DMS53 (cell line): ENCODE measurements around the gene SAXO2.
"Not testable (repeated sequence)": the region's sequence is repeated elsewhere in the genome, so short reads cannot be mapped to it uniquely, and the experiment has no call there.

Experiments used
- DNase-seq: peaks from one replicate; lab custom pipeline; 2025; lab: John Stamatoyannopoulos, UW

Gene SAXO2

GRCh38 chr15:82314769-82315518 is 52.3 kb downstream of the SAXO2 start:
- no peak for DNase-seq

DNA sequence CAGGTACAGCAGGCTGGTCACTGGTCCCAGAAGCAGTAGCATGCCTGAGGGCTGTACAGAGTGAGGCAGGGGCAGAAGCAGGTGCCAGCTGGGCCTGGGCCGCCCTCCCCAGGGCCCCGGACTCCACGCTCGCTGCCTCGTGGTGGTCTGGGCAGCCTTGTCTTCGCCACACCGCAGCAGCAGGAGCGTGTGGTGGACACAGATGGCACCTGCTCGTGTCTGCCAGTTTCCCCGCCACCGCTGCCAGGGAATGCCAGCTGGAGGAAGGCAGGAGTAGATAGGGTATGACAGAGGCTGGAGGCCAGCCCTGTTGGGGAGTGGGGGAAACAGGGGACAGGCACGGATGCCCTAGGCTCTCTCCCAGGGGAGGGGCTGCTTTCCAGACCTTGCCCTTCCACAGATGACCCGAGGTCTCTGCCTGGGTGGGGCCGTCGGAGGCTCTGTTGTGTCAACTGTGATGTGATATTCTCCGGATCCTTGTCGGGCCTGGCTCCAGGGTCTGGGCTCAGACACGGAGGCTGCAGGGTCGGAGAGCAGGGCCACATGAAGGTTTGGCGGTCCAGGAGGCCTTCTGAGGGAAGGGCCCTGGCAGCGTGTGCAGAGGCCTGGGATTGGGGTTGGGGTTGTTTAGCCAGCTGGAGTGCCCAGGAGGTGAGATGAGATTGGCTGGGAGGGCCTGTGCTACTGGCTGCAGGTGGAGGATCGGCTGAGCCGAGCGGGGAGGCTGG is 53.1 kb downstream of the SAXO2 start:
- DNase-seq: no peak

DNA sequence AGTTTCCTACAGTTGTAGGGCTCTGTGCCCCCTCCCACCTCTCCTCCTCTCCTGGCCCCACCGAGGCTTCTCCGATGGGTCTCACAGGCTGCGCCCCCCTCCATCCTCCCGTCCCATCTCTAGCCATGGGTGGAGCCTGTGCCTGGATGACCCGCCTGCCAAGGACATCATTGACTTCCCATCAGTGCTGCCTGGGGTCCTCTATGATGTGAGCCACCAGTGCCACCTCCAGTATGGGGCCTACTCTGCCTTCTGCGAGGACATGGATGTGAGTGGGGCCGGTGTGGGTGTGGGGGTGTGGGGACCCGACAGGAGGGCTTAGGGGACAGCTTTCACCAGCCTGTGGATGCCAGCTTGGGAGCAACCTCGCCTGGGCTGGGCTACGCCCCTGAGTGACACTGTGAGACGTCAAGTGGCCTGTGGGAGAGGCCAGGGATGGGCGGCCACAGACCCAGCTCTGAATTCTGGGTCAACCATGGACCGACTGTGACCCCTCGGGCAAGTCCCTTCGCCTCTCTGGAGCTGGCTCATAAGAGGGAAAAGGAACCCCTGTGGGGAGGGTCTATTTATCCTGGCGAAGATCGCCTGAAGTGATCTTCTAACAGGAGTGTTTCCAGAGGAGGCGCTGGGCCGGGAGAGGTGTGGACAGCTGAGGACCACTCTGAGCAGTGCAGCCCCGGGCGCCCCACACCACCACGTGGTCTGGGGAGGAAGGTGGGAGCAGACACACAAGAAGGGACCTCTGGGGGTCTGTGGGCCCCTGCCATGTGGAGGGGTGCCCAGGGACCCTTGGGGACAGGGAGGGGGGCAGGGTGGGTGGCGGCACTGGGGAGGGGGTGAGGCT is 53.9 kb downstream of the SAXO2 start:
- DNase-seq: not testable (repeated sequence)

DNA sequence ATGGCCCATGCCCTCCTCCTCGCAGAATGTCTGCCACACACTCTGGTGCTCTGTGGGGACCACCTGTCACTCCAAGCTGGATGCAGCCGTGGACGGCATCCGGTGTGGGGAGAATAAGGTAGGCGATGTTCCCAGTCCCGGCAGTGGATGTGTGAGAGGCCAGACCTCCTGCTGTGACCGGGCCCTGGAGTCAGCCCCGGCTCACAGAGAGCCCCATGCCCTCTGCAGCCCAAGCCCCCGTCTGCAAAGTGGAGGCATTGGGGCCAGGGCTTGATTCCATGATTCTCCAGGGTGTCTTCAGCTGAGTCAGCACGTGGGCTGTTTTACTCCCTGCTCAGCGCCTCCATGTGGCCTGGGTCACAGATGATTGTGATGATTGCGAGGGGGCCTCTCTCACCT is 54.5 kb downstream of the SAXO2 start:
- no peak for DNase-seq

- DNase-seq: not testable (repeated sequence)
Measured at GRCh38 chr15:82317516-82317915, 54.9 kb downstream of the SAXO2 start.

- DNase-seq: not testable (repeated sequence)
Measured at GRCh38 chr15:82318281-82318680, 55.7 kb downstream of the SAXO2 start.

DNA sequence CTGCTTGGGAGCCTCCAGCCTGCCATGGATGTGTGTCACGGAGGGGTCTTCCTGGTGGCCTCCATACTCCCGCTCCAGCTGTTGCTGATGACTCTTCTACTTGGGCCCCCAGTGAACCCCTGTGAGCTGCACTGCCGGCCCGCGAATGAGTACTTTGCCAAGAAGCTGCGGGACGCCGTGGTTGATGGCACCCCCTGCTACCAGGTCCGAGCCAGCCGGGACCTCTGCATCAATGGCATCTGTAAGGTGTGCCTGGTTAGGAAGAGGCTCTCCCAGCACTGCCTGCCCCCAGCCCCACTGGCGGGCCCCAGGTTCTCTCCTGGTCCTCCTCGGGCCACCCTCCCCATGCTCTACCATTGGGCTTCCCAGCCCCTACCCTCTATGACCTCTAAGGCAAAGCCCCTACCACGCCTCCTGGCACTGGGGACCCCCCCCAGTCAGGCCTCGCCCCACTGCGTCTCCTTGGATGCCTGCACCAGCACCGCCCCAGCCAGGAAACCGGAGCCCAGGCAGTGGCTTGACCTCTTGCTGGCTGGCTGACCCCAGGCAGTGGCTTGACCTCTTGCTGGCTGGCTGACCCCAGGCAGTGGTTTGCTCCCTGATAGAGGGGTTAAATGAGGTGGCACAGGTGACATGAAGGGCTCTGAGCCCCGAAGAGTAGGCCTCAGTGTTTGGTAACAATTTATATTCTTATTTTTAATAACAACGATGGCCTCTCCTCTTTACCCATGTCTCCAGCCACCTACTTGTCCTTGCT is 57.1 kb downstream of the SAXO2 start:
- DNase-seq: not testable (repeated sequence)

DNA sequence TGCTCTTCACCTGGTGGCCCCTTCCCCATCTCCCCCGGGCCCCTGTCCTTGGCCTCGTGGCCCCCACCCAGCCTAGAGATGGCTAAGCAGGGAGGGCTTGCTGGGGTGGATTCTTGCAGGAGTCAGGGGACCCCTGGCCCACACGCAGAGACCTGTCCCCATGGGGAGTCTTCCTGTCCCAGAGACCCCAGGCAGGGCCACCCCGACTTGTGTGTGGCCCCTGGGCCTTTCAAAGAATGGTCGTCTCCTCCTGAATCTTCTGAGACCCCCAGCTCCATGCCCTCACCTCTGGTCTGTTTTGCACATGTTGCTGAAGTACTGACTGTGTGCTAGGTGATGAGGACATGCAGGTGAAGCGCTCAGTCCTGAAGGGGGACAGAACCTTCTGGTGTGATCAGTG is 58.2 kb downstream of the SAXO2 start:
- DNase-seq: not testable (repeated sequence)

DNA sequence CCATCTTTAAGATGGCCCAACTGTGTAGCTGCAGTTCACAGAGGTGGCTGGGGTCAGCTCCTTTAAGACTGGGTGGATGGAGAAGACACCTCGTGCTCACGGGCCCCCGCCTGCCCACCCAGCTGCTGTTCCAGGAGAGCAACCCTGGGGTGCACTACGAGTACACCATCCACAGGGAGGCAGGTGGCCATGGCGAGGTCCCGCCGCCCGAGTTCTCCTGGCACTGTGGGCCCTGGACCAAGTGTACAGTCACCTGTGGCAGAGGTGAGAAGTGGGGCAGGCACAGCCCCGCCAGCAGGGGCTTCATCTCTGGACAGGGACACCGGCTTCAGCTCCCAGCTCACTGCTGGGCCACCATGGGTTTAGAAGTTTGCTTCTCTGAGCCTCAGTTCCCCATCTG is 59.9 kb downstream of the SAXO2 start:
- not testable (repeated sequence) for DNase-seq

DNA sequence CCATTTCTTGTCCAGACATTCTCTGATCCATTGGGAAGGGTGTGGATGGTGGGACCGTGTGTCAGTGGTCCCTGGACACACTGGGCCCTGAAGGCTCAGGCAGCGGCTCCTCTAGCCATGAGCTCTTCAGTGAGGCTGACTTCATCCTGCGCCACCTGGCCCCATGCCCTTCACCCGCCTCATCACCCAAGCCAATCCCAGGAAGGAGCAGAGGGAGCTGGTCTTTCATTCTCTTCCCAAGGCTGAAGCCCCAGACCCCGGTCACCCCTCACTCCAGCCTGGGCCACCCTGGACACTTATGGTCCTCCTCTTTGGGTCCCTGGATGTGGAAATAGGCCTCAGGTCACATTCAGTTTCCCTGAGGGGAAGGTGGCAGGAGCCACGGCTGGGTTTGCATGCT is 62.2 kb downstream of the SAXO2 start:
- not testable (repeated sequence) for DNase-seq

DNA sequence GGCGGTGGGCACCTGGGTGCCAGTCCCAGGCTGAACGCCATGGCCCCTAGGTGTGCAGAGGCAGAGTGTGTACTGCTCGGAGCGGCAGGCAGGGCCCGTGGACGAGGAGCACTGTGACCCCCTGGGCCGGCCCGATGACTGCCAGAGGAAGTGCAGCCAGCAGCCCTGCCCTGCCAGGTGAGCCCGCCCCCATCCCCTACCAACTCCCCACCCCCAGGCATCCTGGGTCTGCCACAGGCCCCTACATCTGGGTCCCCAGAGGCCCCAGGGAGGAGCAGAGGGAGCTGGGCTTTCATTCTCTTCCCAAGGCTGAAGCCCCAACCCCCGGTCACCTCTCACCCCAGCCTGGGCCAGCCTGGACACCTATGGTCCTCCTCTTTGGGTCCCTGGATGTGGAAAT is 63.0 kb downstream of the SAXO2 start:
- DNase-seq: not testable (repeated sequence)

DNA sequence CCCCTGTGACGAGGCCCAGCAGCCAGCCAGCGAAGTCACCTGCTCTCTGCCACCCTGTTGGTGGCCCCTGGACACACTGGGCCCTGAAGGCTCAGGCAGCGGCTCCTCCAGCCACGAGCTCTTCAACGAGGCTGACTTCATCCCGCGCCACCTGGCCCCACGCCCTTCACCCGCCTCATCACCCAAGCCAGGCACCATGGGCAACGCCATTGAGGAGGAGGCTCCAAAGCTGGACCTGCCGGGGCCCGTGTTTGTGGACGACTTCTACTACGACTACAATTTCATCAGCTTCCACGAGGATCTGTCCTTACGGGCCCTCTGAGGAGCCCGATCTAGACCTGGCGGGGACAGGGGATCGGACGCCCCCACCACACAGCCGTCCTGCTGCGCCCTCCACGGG is 64.3 kb downstream of the SAXO2 start:
- DNase-seq: not testable (repeated sequence)

- not testable (repeated sequence) for DNase-seq
Measured at GRCh38 chr15:82327372-82327771, 64.8 kb downstream of the SAXO2 start.

GRCh38 chr15:82329039-82329438 is 66.4 kb downstream of the SAXO2 start:
- not testable (repeated sequence) for DNase-seq

GRCh38 chr15:82330921-82331320 is 68.3 kb downstream of the SAXO2 start:
- DNase-seq: not testable (repeated sequence)

DNA sequence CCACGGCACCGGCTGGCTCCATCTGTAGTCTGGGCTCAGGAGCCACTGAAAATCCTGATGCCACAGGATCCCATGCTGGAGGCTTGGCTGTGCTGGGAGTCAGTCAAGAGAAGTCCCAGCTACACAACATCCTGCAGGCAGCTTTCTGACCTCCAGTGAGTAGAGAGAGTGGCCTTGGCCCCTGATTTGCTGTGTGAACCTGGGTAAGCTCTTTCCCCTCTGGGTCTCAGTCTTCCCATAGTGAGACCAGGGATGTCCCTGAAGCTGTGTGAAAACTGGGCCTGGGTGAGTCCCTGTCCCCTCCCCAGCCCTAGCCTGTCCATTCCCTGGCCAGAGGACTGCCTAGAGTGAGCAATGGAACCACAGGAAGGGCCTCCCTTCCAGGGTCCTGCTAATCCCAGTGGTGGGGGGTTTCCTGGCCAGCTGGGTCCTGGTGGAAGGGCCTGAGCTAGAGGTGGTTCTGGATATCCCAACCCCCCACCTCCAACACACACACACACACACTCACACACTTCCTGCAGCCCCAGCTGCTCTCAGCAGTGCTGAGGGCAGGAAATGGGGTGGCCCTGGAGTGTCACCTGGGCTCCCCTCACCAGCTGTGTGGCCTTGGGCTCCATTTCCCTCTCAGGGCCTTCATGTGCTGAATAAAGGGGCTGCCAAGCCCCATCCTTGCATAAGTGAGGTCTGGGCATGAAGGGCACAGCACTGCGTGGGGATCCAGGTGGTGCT is 69.1 kb downstream of the SAXO2 start:
- DNase-seq: not testable (repeated sequence)

GRCh38 chr15:82332711-82333602 is 70.3 kb downstream of the SAXO2 start:
- DNase-seq: not testable (repeated sequence)

DNA sequence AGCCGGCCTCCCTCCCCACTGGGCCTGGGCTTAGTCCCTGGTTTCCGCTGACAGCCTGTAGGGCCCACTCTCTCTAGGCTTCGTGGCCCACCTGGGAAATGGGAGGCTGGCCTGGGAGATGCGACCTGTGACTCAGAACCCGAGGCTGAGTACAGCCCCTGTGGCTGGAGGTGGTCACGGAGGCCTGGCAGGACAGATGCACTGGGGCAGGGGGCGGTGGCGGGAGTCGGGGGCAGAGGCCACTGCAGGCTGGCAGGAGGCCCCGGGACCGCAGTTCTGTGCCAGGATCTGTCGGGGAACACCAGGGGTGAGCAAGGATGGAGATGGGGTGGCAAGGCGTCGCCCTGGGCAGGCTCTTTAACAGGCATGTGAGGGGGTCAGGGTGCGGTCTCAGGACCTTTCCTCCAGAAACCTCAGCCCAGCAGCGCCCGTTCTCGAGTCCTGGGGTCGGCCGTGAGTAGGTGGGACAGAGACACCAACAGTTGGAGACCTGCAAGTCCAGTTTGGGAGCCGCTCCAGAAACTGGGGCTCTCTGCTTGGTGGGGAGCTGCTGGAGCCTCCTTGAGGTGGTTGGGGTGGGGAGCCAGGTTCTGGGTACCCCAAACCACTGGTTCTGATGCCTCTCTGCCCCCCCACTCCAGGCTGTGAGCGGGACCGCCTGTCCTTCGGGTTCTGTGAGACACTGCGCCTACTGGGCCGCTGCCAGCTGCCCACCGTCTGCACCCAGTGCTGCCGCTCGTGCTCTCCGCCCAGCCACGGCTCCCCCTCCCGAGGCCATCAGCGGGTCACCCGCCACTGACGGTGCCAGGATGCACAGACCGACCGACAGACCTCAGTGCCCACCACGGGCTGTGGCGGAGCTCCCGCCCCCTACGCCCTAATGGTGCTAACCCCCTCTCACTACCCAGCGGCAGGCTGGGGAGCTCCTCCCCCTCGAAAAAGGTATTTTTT is 71.3 kb downstream of the SAXO2 start:
- not testable (repeated sequence) for DNase-seq
